Ishikawa (cell line): ENCODE data around the gene GRM7.

Experiments used
- CEBPB ChIP-seq: IDR thresholded peaks from 2 replicates; pipeline ENCODE4 v1.6.1; 2012
- CREB1 ChIP-seq: IDR thresholded peaks from 2 replicates; pipeline ENCODE4 v1.6.1; 2012; ENCODE audit warnings: low read depth
- EGR1 ChIP-seq: IDR thresholded peaks from 2 replicates; pipeline ENCODE4 v1.6.1; 2012
- EP300 ChIP-seq: IDR thresholded peaks from 2 replicates; pipeline ENCODE4 v1.6.1; 2012; ENCODE audit warnings: borderline replicate concordance
- FOXM1 ChIP-seq: IDR thresholded peaks from 2 replicates; pipeline ENCODE4 v1.6.1; 2012; ENCODE audit warnings: low read depth, borderline replicate concordance
- MAX ChIP-seq: IDR thresholded peaks from 2 replicates; pipeline ENCODE4 v1.6.1; 2012
- NFIC ChIP-seq: IDR thresholded peaks from 2 replicates; pipeline ENCODE4 v1.6.1; 2012
- RAD21 ChIP-seq: IDR thresholded peaks from 2 replicates; pipeline ENCODE4 v1.6.1; 2012; ENCODE audit warnings: low read depth
- REST ChIP-seq: IDR thresholded peaks from 2 replicates; pipeline ENCODE4 v1.6.1; 2012; ENCODE audit warnings: low read depth, mild to moderate bottlenecking
- TAF1 ChIP-seq: IDR thresholded peaks from 2 replicates; pipeline ENCODE4 v1.6.1; 2012; ENCODE audit warnings: low read depth, mild to moderate bottlenecking
- TCF12 ChIP-seq: IDR thresholded peaks from 2 replicates; pipeline ENCODE4 v1.6.1; 2012; ENCODE audit warnings: low read depth
- TEAD4 ChIP-seq: IDR thresholded peaks from 2 replicates; pipeline ENCODE4 v1.6.1; 2012
- USF1 ChIP-seq: IDR thresholded peaks from 2 replicates; pipeline ENCODE4 v1.6.1; 2012
- YY1 ChIP-seq: IDR thresholded peaks from 2 replicates; pipeline ENCODE4 v1.6.1; 2012; ENCODE audit warnings: low read depth
- ZBTB7A ChIP-seq: IDR thresholded peaks from 2 replicates; pipeline ENCODE4 v1.6.1; 2012; ENCODE audit warnings: low read depth

GRM7 gene

GRCh38 chr3:7106635-7107034 lies 245.7 kb downstream of the GRM7 start:
- no peak for TF ChIP-seq TAF1
- TF ChIP-seq FOXM1 = no peak
- no peak for TF ChIP-seq RAD21
- TF ChIP-seq TEAD4 = no peak

- no peak for TF ChIP-seq TAF1
- TF ChIP-seq CEBPB = no peak
- TF ChIP-seq EP300 = no peak
- no peak for TF ChIP-seq RAD21
- TF ChIP-seq TCF12 = no peak
- no peak for TF ChIP-seq YY1
- TF ChIP-seq CREB1 = no peak
- no peak for TF ChIP-seq MAX
- no peak for TF ChIP-seq REST
- TF ChIP-seq TEAD4 = no peak
- TF ChIP-seq EGR1 = no peak
- TF ChIP-seq ZBTB7A = no peak
- no peak for TF ChIP-seq FOXM1
- no peak for TF ChIP-seq USF1
- no peak for TF ChIP-seq NFIC
Observed at GRCh38 chr3:7112523-7113056, 251.7 kb downstream of the GRM7 start.

DNA sequence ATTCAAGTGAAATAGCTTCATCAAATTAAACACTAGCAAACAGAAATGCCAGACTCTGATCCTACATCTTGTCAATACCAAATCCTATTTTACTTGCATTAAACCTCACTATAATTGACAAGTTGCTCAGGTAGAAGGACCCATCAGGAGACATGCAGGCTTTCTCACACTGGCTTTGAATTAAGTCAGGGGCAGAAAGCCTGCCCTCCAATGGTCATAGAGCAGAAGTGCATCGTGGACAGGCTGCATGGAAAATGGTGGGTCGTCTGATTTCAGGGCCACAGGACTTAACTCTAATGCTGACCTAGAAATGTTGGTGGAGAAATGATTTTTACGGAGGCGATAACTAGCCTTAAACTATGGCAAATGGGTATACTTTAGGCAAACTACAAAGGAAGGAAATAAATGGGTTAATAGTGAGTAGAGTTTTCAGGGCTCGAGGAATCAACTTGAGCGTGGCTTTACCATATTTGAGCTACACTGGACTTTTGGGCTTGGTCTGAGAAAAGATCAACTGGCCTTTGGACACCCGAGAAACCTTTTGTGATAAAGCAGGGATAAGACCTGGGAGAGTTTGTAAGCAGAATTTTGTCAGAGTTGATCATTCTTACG lies 283.9 kb downstream of the GRM7 start:
- TF ChIP-seq TEAD4 (no peak), RAD21 (no peak), TCF12 (no peak), USF1 (no peak), TAF1 (no peak), CREB1 (no peak), CEBPB (no peak), FOXM1 (no peak), EGR1 (no peak), MAX (no peak), ZBTB7A (no peak)

DNA sequence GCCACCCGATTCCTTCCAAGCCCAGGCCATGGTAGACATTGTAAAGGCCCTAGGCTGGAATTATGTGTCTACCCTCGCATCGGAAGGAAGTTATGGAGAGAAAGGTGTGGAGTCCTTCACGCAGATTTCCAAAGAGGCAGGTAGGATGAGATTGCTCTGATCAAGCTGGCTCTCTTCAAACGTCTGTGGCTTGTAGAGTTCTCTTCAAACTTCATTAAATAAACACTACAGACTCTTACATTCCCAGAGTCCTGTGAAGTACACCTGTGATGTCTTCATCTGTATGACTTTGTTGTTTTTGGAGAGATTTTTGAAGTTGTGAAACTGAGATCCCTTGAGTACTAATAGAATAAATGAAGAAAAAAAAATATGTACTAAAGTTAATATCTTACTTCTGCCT lies 285.6 kb downstream of the GRM7 start:
- TF ChIP-seq RAD21 (no peak), REST (no peak), MAX (no peak), TEAD4 (no peak), ZBTB7A (no peak), TAF1 (no peak), USF1 (no peak), CEBPB (no peak), NFIC (no peak), EGR1 (no peak), YY1 (no peak), FOXM1 (no peak), CREB1 (no peak), EP300 (no peak), TCF12 (no peak)

DNA sequence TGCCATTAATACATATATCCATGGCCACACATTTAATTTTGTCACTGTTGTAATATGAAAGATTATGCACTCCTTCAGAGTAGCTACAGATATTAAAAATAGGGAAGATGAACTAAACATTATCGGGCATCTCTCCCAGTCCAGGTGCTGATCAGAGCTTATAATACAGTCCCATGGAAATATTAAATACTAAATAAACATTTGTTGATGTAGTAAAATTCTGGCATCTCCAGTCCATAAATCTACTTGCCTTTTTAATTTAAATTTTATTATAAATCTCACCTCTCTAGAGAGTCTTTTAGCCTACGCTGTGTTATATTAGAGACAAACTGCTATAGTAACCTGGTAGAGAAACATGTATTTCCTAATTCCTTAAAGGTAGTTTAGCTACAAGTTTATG lies 297.6 kb downstream of the GRM7 start:
- TF ChIP-seq MAX (no peak), CREB1 (no peak), FOXM1 (no peak), TEAD4 (no peak), CEBPB (no peak), YY1 (no peak), NFIC (no peak), USF1 (no peak), EP300 (no peak), TAF1 (no peak), REST (no peak)
